Astrocyte (in vitro differentiated cells and primary cell): ENCODE measurements around the gene E2F2. TPM values are rescaled to one million over a fixed set of nuclear protein-coding genes. Genes with fewer than 3 reads are reported as not detected.

Experiments
- DNase-seq: peaks from one replicate; pipeline ENCODE4 v3.0.0-alpha.2; 2010; ENCODE audit warnings: low read depth
- FAIRE-seq: peaks from 2 replicates; lab custom pipeline; 2011; peaks lifted over from hg19 to GRCh38; lab: Jason Lieb, UNC
- H2AFZ ChIP-seq: 2 replicates; pipeline ENCODE4 v1.6.0; 2012; ENCODE audit warnings: low read depth, low read length, inconsistent platforms
- H3K27ac ChIP-seq: 2 replicates; pipeline ENCODE4 v1.5.1; 2011; ENCODE audit warnings: low read depth, low read length, inconsistent platforms
- H3K27me3 ChIP-seq: 2 replicates; pipeline ENCODE4 v1.6.0; 2011; ENCODE audit warnings: low read length, inconsistent platforms; ENCODE audit not compliant: insufficient read depth
- H3K36me3 ChIP-seq: 2 replicates; pipeline ENCODE4 v1.5.1; 2011; ENCODE audit warnings: low read length, inconsistent platforms; ENCODE audit not compliant: insufficient read depth
- H3K4me1 ChIP-seq: 2 replicates; pipeline ENCODE4 v1.5.1; 2011; ENCODE audit warnings: low read length, inconsistent platforms; ENCODE audit not compliant: insufficient read depth
- H3K4me2 ChIP-seq: 2 replicates; pipeline ENCODE4 v1.6.0; 2012; ENCODE audit warnings: low read length, inconsistent platforms
- H3K4me3 ChIP-seq: 2 replicates; pipeline ENCODE4 v1.5.1; 2011; ENCODE audit warnings: low read depth, mild to moderate bottlenecking, low read length, inconsistent platforms; ENCODE audit not compliant: insufficient read depth
- H3K79me2 ChIP-seq: 2 replicates; pipeline ENCODE4 v1.6.0; 2012; ENCODE audit warnings: mild to moderate bottlenecking, low read length, inconsistent platforms; ENCODE audit not compliant: insufficient read depth
- H3K9ac ChIP-seq: 2 replicates; pipeline ENCODE4 v1.6.0; 2012; ENCODE audit warnings: mild to moderate bottlenecking, low read length, inconsistent platforms
- H3K9me3 ChIP-seq: 2 replicates; pipeline ENCODE4 v1.5.1; 2012; ENCODE audit warnings: low read depth, mild to moderate bottlenecking, low read length, inconsistent platforms; ENCODE audit not compliant: insufficient read depth
- H4K20me1 ChIP-seq: 2 replicates; pipeline ENCODE4 v1.6.0; 2012; ENCODE audit warnings: low read length, inconsistent platforms; ENCODE audit not compliant: insufficient read depth
- H3K27ac Mint-ChIP-seq: one replicate; pipeline ENCODE4 v1.8.0; 2021; ENCODE audit warnings: mild to moderate bottlenecking, mixed read lengths; ENCODE audit not compliant: unreplicated experiment
- H3K27me3 Mint-ChIP-seq: one replicate; pipeline ENCODE4 v1.8.0; 2021; ENCODE audit warnings: low read depth, mixed read lengths; ENCODE audit not compliant: unreplicated experiment
- H3K36me3 Mint-ChIP-seq: one replicate; pipeline ENCODE4 v1.8.0; 2021; ENCODE audit warnings: low read depth, mixed read lengths; ENCODE audit not compliant: unreplicated experiment
- H3K4me1 Mint-ChIP-seq: one replicate; pipeline ENCODE4 v1.8.0; 2021; ENCODE audit warnings: low read depth, mixed read lengths; ENCODE audit not compliant: unreplicated experiment
- H3K4me3 Mint-ChIP-seq: one replicate; pipeline ENCODE4 v1.8.0; 2021; ENCODE audit warnings: mild to moderate bottlenecking, moderate library complexity, mixed read lengths; ENCODE audit not compliant: unreplicated experiment
- H3K9me3 Mint-ChIP-seq: one replicate; pipeline ENCODE4 v1.8.0; 2021; ENCODE audit warnings: mild to moderate bottlenecking, mixed read lengths; ENCODE audit not compliant: unreplicated experiment
- EZH2 ChIP-seq: IDR thresholded peaks from 2 replicates; pipeline ENCODE4 v1.6.1; 2012; ENCODE audit warnings: mild to moderate bottlenecking, low read length, inconsistent platforms; ENCODE audit not compliant: insufficient read depth
- total RNA-seq: library from RNA; stranded (reverse); gene quantifications from 2 replicates; pipeline ENCODE4 v1.2.1, GENCODE V29; 2021
- TF ChIP-seq, protein P1 (sequence below): IDR thresholded peaks from 2 replicates; pipeline ENCODE4 v1.5.1; 2011; ENCODE audit warnings: low read depth, mild to moderate bottlenecking, inconsistent platforms, low read length, moderate library complexity; ENCODE audit not compliant: insufficient read depth

E2F2 gene
- total RNA-seq, 1 donor from 2014 or later, result 0.11 TPM

DNA sequence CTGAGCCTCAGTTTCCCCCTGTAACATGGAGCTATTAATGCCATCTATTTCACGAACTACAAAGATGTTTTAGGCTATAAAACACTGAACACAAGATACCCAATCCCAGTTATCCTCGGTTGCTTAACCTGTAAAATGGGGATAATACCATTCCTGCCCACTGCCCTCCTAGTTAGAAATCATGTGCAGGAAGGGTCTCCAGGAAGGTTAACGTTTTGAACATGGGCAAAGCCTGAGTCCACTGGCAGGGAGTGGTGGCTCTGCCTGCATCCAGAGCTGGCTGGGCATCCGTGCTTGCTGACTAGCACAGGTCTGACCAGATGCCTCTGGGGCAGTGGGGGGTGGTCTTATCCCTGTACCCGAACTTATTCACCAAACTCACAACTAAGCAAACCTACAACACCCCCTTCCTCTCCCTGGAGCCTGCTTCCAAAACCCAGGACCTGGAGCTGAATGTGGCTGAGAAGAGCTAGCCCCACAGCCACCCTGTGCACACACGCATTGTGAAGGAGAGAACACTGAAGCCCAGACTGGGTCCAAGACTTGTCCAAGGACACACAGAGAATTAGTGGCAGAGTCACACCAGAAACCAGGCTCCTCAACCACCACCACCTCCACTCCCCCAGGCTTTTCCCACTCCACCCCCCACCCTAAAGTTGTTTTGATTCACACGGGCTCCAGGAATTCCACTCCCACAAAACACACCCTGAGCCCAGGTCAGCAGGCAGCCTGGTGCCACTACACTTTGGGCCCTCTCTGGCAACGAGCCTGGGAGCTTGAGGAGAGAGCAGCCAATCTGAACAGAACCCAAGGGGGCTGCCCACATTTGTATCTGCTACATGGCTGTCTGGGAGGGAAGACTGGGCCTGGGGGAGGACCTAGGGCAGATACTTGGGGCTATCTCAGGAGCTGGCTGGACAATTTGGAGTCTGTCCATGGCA, 1.6 kb downstream of the E2F2 start:
- Histone ChIP-seq H4K20me1 (no peaks in the 10 kb centered on the region), H3K4me2 (peak overlapping the region; percentile 88), H3K36me3 (no peaks in the 10 kb centered on the region), H3K27me3 (peaks cover 3% of the 10 kb centered on the region), H3K4me1 (peaks cover 9% of the 10 kb centered on the region), H3K79me2 (no peaks in the 10 kb centered on the region), H3K9me3 (no peaks in the 10 kb centered on the region), H2AFZ (no peak overlapping the region), H3K27ac (no peak overlapping the region), H3K4me3 (no peak overlapping the region), H3K9ac (no peak overlapping the region)
- Mint-ChIP-seq H3K9me3 (no peaks in the 10 kb centered on the region), H3K36me3 (peaks cover 5% of the 10 kb centered on the region), H3K27ac (peak overlapping the region; percentile 53), H3K27me3 (peaks cover 50% of the 10 kb centered on the region), H3K4me1 (no peaks in the 10 kb centered on the region), H3K4me3 (peak overlapping the region; percentile 50)
- TF ChIP-seq, protein P1, sequence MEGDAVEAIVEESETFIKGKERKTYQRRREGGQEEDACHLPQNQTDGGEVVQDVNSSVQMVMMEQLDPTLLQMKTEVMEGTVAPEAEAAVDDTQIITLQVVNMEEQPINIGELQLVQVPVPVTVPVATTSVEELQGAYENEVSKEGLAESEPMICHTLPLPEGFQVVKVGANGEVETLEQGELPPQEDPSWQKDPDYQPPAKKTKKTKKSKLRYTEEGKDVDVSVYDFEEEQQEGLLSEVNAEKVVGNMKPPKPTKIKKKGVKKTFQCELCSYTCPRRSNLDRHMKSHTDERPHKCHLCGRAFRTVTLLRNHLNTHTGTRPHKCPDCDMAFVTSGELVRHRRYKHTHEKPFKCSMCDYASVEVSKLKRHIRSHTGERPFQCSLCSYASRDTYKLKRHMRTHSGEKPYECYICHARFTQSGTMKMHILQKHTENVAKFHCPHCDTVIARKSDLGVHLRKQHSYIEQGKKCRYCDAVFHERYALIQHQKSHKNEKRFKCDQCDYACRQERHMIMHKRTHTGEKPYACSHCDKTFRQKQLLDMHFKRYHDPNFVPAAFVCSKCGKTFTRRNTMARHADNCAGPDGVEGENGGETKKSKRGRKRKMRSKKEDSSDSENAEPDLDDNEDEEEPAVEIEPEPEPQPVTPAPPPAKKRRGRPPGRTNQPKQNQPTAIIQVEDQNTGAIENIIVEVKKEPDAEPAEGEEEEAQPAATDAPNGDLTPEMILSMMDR, result no peak
- TF ChIP-seq EZH2, result no peak
- DNase-seq (no peak), FAIRE-seq (no peak)

DNA sequence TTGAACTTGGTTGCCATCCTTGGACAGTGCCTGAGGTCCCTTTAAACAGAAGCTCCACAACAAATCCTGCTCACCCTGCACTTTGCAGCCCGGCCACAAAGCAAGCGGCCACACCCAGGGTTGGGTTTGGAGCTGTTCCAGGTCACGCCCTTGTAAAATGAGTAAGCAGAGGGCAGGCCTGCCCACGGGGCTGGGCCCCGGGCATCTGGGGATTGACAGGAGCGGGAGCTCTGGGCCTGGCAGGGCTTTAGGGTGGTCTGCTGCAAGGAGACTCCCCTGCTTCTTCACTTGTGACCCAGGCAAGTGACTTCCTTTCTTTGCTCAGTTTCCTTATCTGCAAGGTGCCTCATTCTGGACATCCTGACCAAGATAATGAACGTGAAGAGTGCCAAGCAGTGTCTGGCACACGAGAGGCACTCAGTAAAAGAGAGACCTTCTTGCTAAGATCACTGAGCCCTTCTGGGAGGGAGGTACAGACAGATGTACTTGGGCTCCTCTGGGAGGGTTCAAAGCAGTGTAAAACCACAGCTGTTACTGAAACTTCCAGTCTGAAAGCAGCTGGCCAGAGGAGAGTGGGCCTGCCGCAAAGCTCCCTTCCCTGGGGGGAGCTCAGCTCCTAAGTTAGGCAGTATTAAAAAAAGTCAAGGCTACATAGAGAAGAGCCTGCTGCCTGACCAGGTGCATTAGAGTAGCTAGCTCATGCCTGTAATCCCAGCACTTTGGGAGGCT, 2.6 kb downstream of the E2F2 start:
- H3K4me1 ChIP-seq, result peaks cover 9% of the 10 kb centered on the region
- FAIRE-seq (no peak), DNase-seq (peak; percentile 55)
- H4K20me1 ChIP-seq, result no peaks in the 10 kb centered on the region
- no peak overlapping the region for H3K9ac ChIP-seq
- peaks cover 5% of the 10 kb centered on the region for H3K36me3 Mint-ChIP-seq
- no peak overlapping the region for H3K4me3 Mint-ChIP-seq
- no peaks in the 10 kb centered on the region for H3K4me1 Mint-ChIP-seq
- H3K79me2 ChIP-seq, result no peaks in the 10 kb centered on the region
- H3K9me3 ChIP-seq, result no peaks in the 10 kb centered on the region
- TF ChIP-seq, protein P1, result no peak
- TF ChIP-seq EZH2, result no peak
- peaks cover 3% of the 10 kb centered on the region for H3K27me3 ChIP-seq
- H3K4me2 ChIP-seq, result peak overlapping the region; percentile 4
- H3K27ac ChIP-seq, result no peak overlapping the region
- no peak overlapping the region for H3K27ac Mint-ChIP-seq
- no peaks in the 10 kb centered on the region for H3K36me3 ChIP-seq
- no peak overlapping the region for H3K4me3 ChIP-seq
- no peak overlapping the region for H2AFZ ChIP-seq
- H3K9me3 Mint-ChIP-seq, result no peaks in the 10 kb centered on the region
- H3K27me3 Mint-ChIP-seq, result peaks cover 50% of the 10 kb centered on the region
